Measurements from ENCODE around the gene JAK1. TPM values are rescaled to one million over a fixed set of nuclear protein-coding genes. Genes with fewer than 3 reads are reported as not detected.

Gene JAK1
- total and polyA plus RNA-seq, 2 of the 8 experiments (the other 6 are each of a cell fraction or from before 2014, with no cell fraction given): 7.8 to 24.5 TPM

- no peak overlapping the region for H2BK15ac ChIP-seq (ENCODE audit: low read length)
- H3K9ac ChIP-seq (replicated peaks in 1 of 4; ENCODE audit: extremely low read depth in 1 of 4, low read depth in 3 of 4, low read length in 3 of 4): no peak overlapping the region
- H3K27ac ChIP-seq (ENCODE audit: low read depth, low read length): no peak overlapping the region
- no peak overlapping the region for H4K5ac ChIP-seq (ENCODE audit: insufficient read length, low read depth, low read length)
- no peaks in the 10 kb centered on the region; the same call in 1 of the 2 replicates for H3K79me1 ChIP-seq (ENCODE audit: low read depth, low read length)
- H2BK12ac ChIP-seq (ENCODE audit: low read depth, low read length): no peak overlapping the region
- H4K8ac ChIP-seq (ENCODE audit: extremely low read depth, insufficient read depth, low read length): no peak overlapping the region
- H2AK5ac ChIP-seq (ENCODE audit: low read depth, low read length): no peak overlapping the region
- H4K20me1 ChIP-seq (replicated peaks in 1 of 2; ENCODE audit: control insufficient read depth in 1 of 2, insufficient read depth in 2 of 2, low read length in 2 of 2): no peaks in the 10 kb centered on the region
- CTCF ChIA-PET (ENCODE audit: partially characterized antibody): interaction anchor here (0.9 to 1.5 kb wide), 3 partner anchors 10 to 152 kb away, joined by 3 to 4 read pairs (median 3); no protein-coding TSS in a partner anchor
- no peak overlapping the region for H3K4me2 ChIP-seq (ENCODE audit: insufficient read depth in 1 of 2, low read depth in 2 of 2, low read length in 2 of 2)
- no peak overlapping the region for H2BK120ac ChIP-seq (replicated peaks; ENCODE audit: low read depth, low read length)
- H3K79me2 ChIP-seq (ENCODE audit: control insufficient read depth in 1 of 2, insufficient read depth in 2 of 2, low read length in 2 of 2): no peaks in the 10 kb centered on the region
- H3K14ac ChIP-seq (ENCODE audit: insufficient read length): no peak overlapping the region
- H3K9me3 ChIP-seq (ENCODE audit: insufficient read depth in 2 of 2, low read depth in 1 of 2, low read length in 1 of 2): no peaks in the 10 kb centered on the region
- no peak for TF ChIP-seq HDAC6 (IDR thresholded peaks at IDR 0.05; ENCODE audit: low read depth, low read length)
- TF ChIP-seq HDAC2 (IDR thresholded peaks at IDR 0.05; ENCODE audit: borderline replicate concordance in 1 of 2, low read depth in 2 of 2, low read length in 2 of 2): no peak
- no peak for TF ChIP-seq FOSL1 (IDR thresholded peaks at IDR 0.05; ENCODE audit: insufficient read depth, low read depth, low read length)
- TF ChIP-seq NANOG (IDR thresholded peaks at IDR 0.05; ENCODE audit: insufficient read depth, low read depth, low read length, poor library complexity, severe bottlenecking): no peak
- TF ChIP-seq RNF2 (IDR thresholded peaks at IDR 0.05; ENCODE audit: borderline replicate concordance, low read depth, low read length, missing control alignments, poor library complexity, severe bottlenecking): no peak
- TF ChIP-seq CREB1 (IDR thresholded peaks at IDR 0.05): no peak
- TF ChIP-seq, protein P1, sequence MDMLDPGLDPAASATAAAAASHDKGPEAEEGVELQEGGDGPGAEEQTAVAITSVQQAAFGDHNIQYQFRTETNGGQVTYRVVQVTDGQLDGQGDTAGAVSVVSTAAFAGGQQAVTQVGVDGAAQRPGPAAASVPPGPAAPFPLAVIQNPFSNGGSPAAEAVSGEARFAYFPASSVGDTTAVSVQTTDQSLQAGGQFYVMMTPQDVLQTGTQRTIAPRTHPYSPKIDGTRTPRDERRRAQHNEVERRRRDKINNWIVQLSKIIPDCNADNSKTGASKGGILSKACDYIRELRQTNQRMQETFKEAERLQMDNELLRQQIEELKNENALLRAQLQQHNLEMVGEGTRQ (IDR thresholded peaks at IDR 0.05; ENCODE audit: low read length): no peak
- no peak for TF ChIP-seq SIN3A (conservative IDR thresholded peaks at IDR 0.05 in 1 of 2, IDR thresholded peaks at IDR 0.05 in 1 of 2; ENCODE audit: low read depth in 1 of 2, low read length in 2 of 2)
- no peak for TF ChIP-seq SAP30 (IDR thresholded peaks at IDR 0.05; ENCODE audit: insufficient read depth, insufficient replicate concordance, low read length)
- no peak for TF ChIP-seq BCL11A (IDR thresholded peaks at IDR 0.05; ENCODE audit: low read depth in 2 of 2, low read length in 2 of 2)
- no peaks in the 10 kb centered on the region for H3K23me2 ChIP-seq (ENCODE audit: low read depth, low read length)
- no peak overlapping the region for H2BK20ac ChIP-seq (ENCODE audit: low read length)
- peaks cover 0 to 9% (median 1%) of the 10 kb centered on the region in 4 experiments; a peak in 2 of 7 replicates for H3K4me1 ChIP-seq (replicated peaks in 1 of 4; ENCODE audit: control insufficient read depth in 3 of 4, insufficient read depth in 4 of 4, low read length in 3 of 4)
- no peak overlapping the region for H3K4me3 ChIP-seq (ENCODE audit: extremely low read depth in 1 of 4, insufficient read depth in 2 of 4, low read depth in 3 of 4, low read length in 4 of 4)
- H3K36me3 ChIP-seq (ENCODE audit: control insufficient read depth in 2 of 4, insufficient read depth in 4 of 4, low read length in 3 of 4): no peaks in the 10 kb centered on the region
- POLR2A ChIA-PET (ENCODE audit: partially characterized antibody): interaction anchor here (0.7 kb wide), 1 partner anchor 17 kb away, joined by 3 read pairs; no protein-coding TSS in a partner anchor
- H3K18ac ChIP-seq (ENCODE audit: extremely low read depth, low read length): no peak overlapping the region
- no peak overlapping the region for H2BK5ac ChIP-seq (ENCODE audit: low read depth, low read length)
- DNase-seq (ENCODE audit: low read depth in 1 of 2, low spot score in 2 of 2) (no peak), FAIRE-seq (no peak)
- H3K4ac ChIP-seq (replicated peaks; ENCODE audit: insufficient read length, low read depth, low read length): no peak overlapping the region
- no peak overlapping the region for H3K23ac ChIP-seq (ENCODE audit: insufficient read length)
- 72% methylated on average over 2 of the region's 2 CpGs; no CpG with 5 or more reads in 1 of the 2 experiments for WGBS, 2 experiments (ENCODE audit: extremely low coverage in 1 of 2, insufficient coverage in 1 of 2, insufficient read length in 1 of 2, insufficient replicate concordance in 2 of 2, low coverage in 1 of 2, low lambda C conversion rate in 2 of 2, missing lambda C conversion rate in 1 of 2)
- no peak overlapping the region for H2AFZ ChIP-seq (ENCODE audit: low read length)
- H3K27me3 ChIP-seq (replicated peaks in 1 of 4; ENCODE audit: control insufficient read depth in 3 of 4, extremely low read depth in 1 of 4, insufficient read depth in 3 of 4, low read length in 3 of 4): no peaks in the 10 kb centered on the region
- no peak overlapping the region for H4K91ac ChIP-seq (replicated peaks; ENCODE audit: insufficient read length, low read length)
- no peak overlapping the region for H3K56ac ChIP-seq (replicated peaks; ENCODE audit: insufficient read length, low read depth, low read length)
These were observed 44.0 kb downstream of the JAK1 start for GRCh38 chr1:64922336-64922735.

All from H1 (cell line).